Hematopoietic multipotent progenitor cell (in vitro differentiated cells): ENCODE results near the gene PLEKHN1. TPM values are rescaled to one million over a fixed set of nuclear protein-coding genes. Genes with fewer than 3 reads are reported as not detected.
"Not testable (repeated sequence)": the region's sequence is repeated elsewhere in the genome, so short reads cannot be mapped to it uniquely, and the experiment has no call there.

Experiments
- DNase-seq, 3 donors: peaks; one replicate each; pipeline ENCODE4 v3.0.0-alpha.2; 2011 to 2015; ENCODE audit warnings: low read depth in 2 of 3, low spot score in 2 of 3
- total RNA-seq: library from RNA; depleted of rRNA; stranded (reverse); fragments of >200 nt; gene quantifications from one replicate; pipeline ENCODE4 v1.2.3, GENCODE V29; 2012

The PLEKHN1 gene
- total RNA-seq, 1 donor: 0.54 TPM

- DNase-seq: peak in 1 of 3 donors; percentile 53
These were observed 24.5 kb upstream of the PLEKHN1 start for GRCh38 chr1:941588-942383.

GRCh38 chr1:942411-942821, 23.9 kb upstream of the PLEKHN1 start:
- no peak for DNase-seq

GRCh38 chr1:942864-943533, 23.3 kb upstream of the PLEKHN1 start:
- DNase-seq: no peak

GRCh38 chr1:943545-944340, 22.5 kb upstream of the PLEKHN1 start:
- no peak for DNase-seq

- no peak for DNase-seq
These were observed 21.6 kb upstream of the PLEKHN1 start for GRCh38 chr1:944341-945325.

GRCh38 chr1:945688-946556, 20.4 kb upstream of the PLEKHN1 start:
- DNase-seq: no peak

- DNase-seq: not testable (repeated sequence)
These were observed 19.5 kb upstream of the PLEKHN1 start for GRCh38 chr1:946811-947210.

GRCh38 chr1:947958-948357, 18.3 kb upstream of the PLEKHN1 start:
- no peak for DNase-seq

GRCh38 chr1:950268-950667, 16.0 kb upstream of the PLEKHN1 start:
- DNase-seq: no peak

GRCh38 chr1:950881-951280, 15.4 kb upstream of the PLEKHN1 start:
- DNase-seq: no peak

- DNase-seq: no peak
These were observed 14.9 kb upstream of the PLEKHN1 start for GRCh38 chr1:951364-951763.

- DNase-seq: no peak
These were observed 14.1 kb upstream of the PLEKHN1 start for GRCh38 chr1:952201-952600.

- DNase-seq: no peak
These were observed 13.7 kb upstream of the PLEKHN1 start for GRCh38 chr1:952603-953002.

GRCh38 chr1:953524-954320, 12.6 kb upstream of the PLEKHN1 start:
- no peak for DNase-seq

GRCh38 chr1:954927-955326, 11.4 kb upstream of the PLEKHN1 start:
- no peak for DNase-seq

- DNase-seq: no peak
These were observed 10.8 kb upstream of the PLEKHN1 start for GRCh38 chr1:955474-955873.

- no peak for DNase-seq
These were observed 9.6 kb upstream of the PLEKHN1 start for GRCh38 chr1:956636-957035.
